GM21576 (cell line): ENCODE data around the gene FAM222B.
"Not testable (repeated sequence)": the region's sequence is repeated elsewhere in the genome, so short reads cannot be mapped to it uniquely, and the experiment has no call there.

Experiments used
- ATAC-seq: cut with Tn5 transposase; IDR thresholded peaks from one replicate; pipeline ENCODE4 v1.9.1; 2021; ENCODE audit warnings: mild to moderate bottlenecking, moderate library complexity; ENCODE audit not compliant: unreplicated experiment

The FAM222B gene

GRCh38 chr17:28734712-28735241 is 107.8 kb downstream of the FAM222B start:
- no peak for ATAC-seq

GRCh38 chr17:28733346-28733745 is 109.2 kb downstream of the FAM222B start:
- ATAC-seq = no peak

- no peak for ATAC-seq
Observed at GRCh38 chr17:28729950-28730330, 112.7 kb downstream of the FAM222B start.

GRCh38 chr17:28728364-28729200 is 114.0 kb downstream of the FAM222B start, which contains the start of gene NEK8:
Gene NEK8, plus strand, starts transcription at chr17:28728788. Its CDS starts 26 bp downstream, at chr17:28728814.
- ATAC-seq = peak; percentile 34

- ATAC-seq = peak; percentile 33
Observed at GRCh38 chr17:28726627-28727491, 115.7 kb downstream of the FAM222B start.

- ATAC-seq = peak; percentile 15
Observed at GRCh38 chr17:28726226-28726626, 116.4 kb downstream of the FAM222B start, which contains the start of gene TLCD1. Gene TLCD1, minus strand, starts transcription at chr17:28726233. Its CDS starts 136 bp downstream, at chr17:28726097.

- ATAC-seq = peak; percentile 4
Observed at GRCh38 chr17:28725660-28726225, 116.8 kb downstream of the FAM222B start.

- ATAC-seq = no peak
Observed at GRCh38 chr17:28725166-28725659, 117.4 kb downstream of the FAM222B start.

GRCh38 chr17:28724500-28725165 is 118.0 kb downstream of the FAM222B start:
- ATAC-seq = no peak

- not testable (repeated sequence) for ATAC-seq
Observed at GRCh38 chr17:28723836-28724499, 118.6 kb downstream of the FAM222B start.

GRCh38 chr17:28723159-28723835 is 119.3 kb downstream of the FAM222B start:
- no peak for ATAC-seq

- ATAC-seq = no peak
Observed at GRCh38 chr17:28722417-28723158, 120.0 kb downstream of the FAM222B start.

- ATAC-seq = not testable (repeated sequence)
Observed at GRCh38 chr17:28720997-28721329, 121.6 kb downstream of the FAM222B start.

- ATAC-seq = no peak
Observed at GRCh38 chr17:28720247-28720996, 122.2 kb downstream of the FAM222B start.

GRCh38 chr17:28719021-28719433 is 123.6 kb downstream of the FAM222B start:
- ATAC-seq = no peak

- no peak for ATAC-seq
Observed at GRCh38 chr17:28718333-28719020, 124.1 kb downstream of the FAM222B start.
